HCT116 (cell line): Measurements from ENCODE around the gene ADARB2. TPM values are rescaled to one million over a fixed set of nuclear protein-coding genes. Genes with fewer than 3 reads are reported as not detected.

Experiments
- ATAC-seq: fragments of 200-7000 bp; cut with Tn5 transposase; 2 replicates; pipeline ENCODE4 v1.9.1; 2020; ENCODE audit warnings: mild to moderate bottlenecking, moderate library complexity
- BruUV-seq: library from RNA; stranded (reverse); fragments of 400-500 nt; replicated peaks from 2 replicates; lab custom pipeline; 2021; lab: Mats Ljungman, UMichigan
- CTCF ChIA-PET: fragments of 300-600 bp; sonication (Branson Sonifier 250); formaldehyde crosslinking; loops from one replicate; lab custom pipeline; 2021; ENCODE audit warnings: antibody characterized with exemption; lab: Charles Lee
- POLR2A ChIA-PET: fragments of 300-600, 350-600 bp; sonication (Branson Sonifier 250); formaldehyde crosslinking; loops from one replicate; lab custom pipeline; 2021; ENCODE audit warnings: antibody characterized with exemption; lab: Charles Lee
- RAD21 ChIA-PET, 2 experiments: fragments of 300-600 bp; sonication (Branson Sonifier 250); formaldehyde crosslinking; loops; one replicate each; lab custom pipeline; 2023; ENCODE audit warnings: low total read pairs in 2 of 2; ENCODE audit not compliant: uncharacterized antibody in 2 of 2, unreplicated experiment in 2 of 2, low non-redundant PET in 1 of 2; lab: Charles Lee
- DNase-seq: peaks from one replicate; pipeline ENCODE4 v3.0.0-alpha.2; 2010; ENCODE audit warnings: low read depth, low spot score
- H2AFZ ChIP-seq: fragments of 200-600 bp; shearing (Covaris generic), sonication (generic); 2 replicates; pipeline ENCODE4 v1.6.1; 2017; ENCODE audit warnings: low read depth, mixed run types, mixed read lengths, antibody characterized with exemption, low read length; ENCODE audit not compliant: poor library complexity, severe bottlenecking
- H3K27ac ChIP-seq: 2 replicates; pipeline ENCODE4 v1.5.1; 2012; ENCODE audit warnings: low read depth, low read length
- H3K27me3 ChIP-seq: fragments of 200-600 bp; sonication (generic); 2 replicates; pipeline ENCODE4 v1.6.1; 2016; ENCODE audit warnings: mixed run types, low read length, mixed read lengths; ENCODE audit not compliant: insufficient read depth
- H3K36me3 ChIP-seq, 2 experiments: fragments of 200-500 bp in 1 of 2; fragments of 200-600 bp in 1 of 2; sonication (Bioruptor generic) in 1 of 2; sonication (generic) in 1 of 2; 2 replicates each; pipeline versions ENCODE4 v1.5.1 to v1.6.1; 2014 to 2016; ENCODE audit warnings: low read length in 2 of 2, inconsistent platforms in 1 of 2, mixed read lengths in 1 of 2, mixed run types in 1 of 2; ENCODE audit not compliant: insufficient read depth in 2 of 2, control insufficient read depth in 1 of 2
- H3K4me1 ChIP-seq, 2 experiments: fragments of 200-600 bp in 1 of 2; sonication (generic) in 1 of 2; 2 replicates each; pipeline versions ENCODE4 v1.5.1 to v1.6.1; 2012 to 2017; ENCODE audit warnings: low read length in 2 of 2, inconsistent platforms in 1 of 2, mild to moderate bottlenecking in 1 of 2, mixed read lengths in 1 of 2, mixed run types in 1 of 2, moderate library complexity in 1 of 2; ENCODE audit not compliant: insufficient read depth in 2 of 2, control insufficient read depth in 1 of 2
- H3K4me2 ChIP-seq: fragments of 200-600 bp; sonication (generic); 2 replicates; pipeline ENCODE4 v1.6.1; 2017; ENCODE audit warnings: mixed run types, low read length, mixed read lengths
- H3K4me3 ChIP-seq, 2 experiments: fragments of 200-600 bp in 1 of 2; sonication (generic) in 1 of 2; replicated peaks in 1 of 2; 2 replicates each; pipeline ENCODE4 v1.5.1; 2011 to 2016; ENCODE audit warnings: low read length in 2 of 2, control low read depth in 1 of 2, low read depth in 1 of 2, mild to moderate bottlenecking in 1 of 2, mixed read lengths in 1 of 2, mixed run types in 1 of 2
- H3K79me2 ChIP-seq: fragments of 200-600 bp; sonication (generic); 2 replicates; pipeline ENCODE4 v1.6.1; 2017; ENCODE audit warnings: mild to moderate bottlenecking, mixed run types, low read length, moderate library complexity, mixed read lengths; ENCODE audit not compliant: insufficient read depth
- H3K9ac ChIP-seq: fragments of 200-600 bp; sonication (generic); 2 replicates; pipeline ENCODE4 v1.6.1; 2016; ENCODE audit warnings: low read length, mixed read lengths
- H3K9me2 ChIP-seq: fragments of 200-600 bp; sonication (generic), shearing (Covaris generic); 2 replicates; pipeline ENCODE4 v1.6.1; 2017; ENCODE audit warnings: mixed run types, mild to moderate bottlenecking, moderate library complexity; ENCODE audit not compliant: insufficient read depth
- H3K9me3 ChIP-seq, 2 experiments: fragments of 200-500 bp in 1 of 2; fragments of 200-600 bp in 1 of 2; sonication (Bioruptor generic) in 1 of 2; sonication (generic) in 1 of 2; 2 replicates each; pipeline ENCODE4 v1.6.1; 2014 to 2017; ENCODE audit warnings: low read length in 2 of 2, mixed read lengths in 2 of 2, inconsistent platforms in 1 of 2, low read depth in 1 of 2, mild to moderate bottlenecking in 1 of 2, mixed run types in 1 of 2, moderate library complexity in 1 of 2; ENCODE audit not compliant: control insufficient read depth in 1 of 2, insufficient read depth in 1 of 2
- H4K20me1 ChIP-seq: fragments of 200-600 bp; sonication (generic), shearing (Covaris generic); 2 replicates; pipeline ENCODE4 v1.6.1; 2017; ENCODE audit warnings: mixed run types, mild to moderate bottlenecking, moderate library complexity; ENCODE audit not compliant: insufficient read depth
- EZH2 ChIP-seq: fragments of 200-600 bp; sonication (generic); IDR thresholded peaks from 2 replicates; pipeline ENCODE4 v1.6.1; 2017; ENCODE audit warnings: antibody characterized with exemption, mixed run types
- FOSL1 ChIP-seq: IDR thresholded peaks from 2 replicates; pipeline ENCODE4 v1.6.1; 2012; ENCODE audit warnings: low read depth
- JUND ChIP-seq: IDR thresholded peaks from 2 replicates; pipeline ENCODE4 v1.6.1; 2012
- MAX ChIP-seq: IDR thresholded peaks from 2 replicates; pipeline ENCODE4 v1.6.1; 2012
- SP1 ChIP-seq: IDR thresholded peaks from 2 replicates; pipeline ENCODE4 v1.6.1; 2012; ENCODE audit warnings: low read depth
- TCF7L2 ChIP-seq: IDR thresholded peaks from 2 replicates; pipeline ENCODE4 v1.7.0; 2011; ENCODE audit warnings: borderline replicate concordance, inconsistent platforms; ENCODE audit not compliant: insufficient read depth, insufficient read length; ENCODE audit errors: extremely low read depth
- intact Hi-C: fragments of 100-400 bp; cut with micrococcal nuclease; formaldehyde crosslinking; loops from 2 replicates; pipeline ENCODE4 v1.10.0; 2022
- total RNA-seq: library from RNA; stranded (reverse); gene quantifications from one replicate; pipeline ENCODE4 v1.2.1, GENCODE V29; 2021; ENCODE audit not compliant: unreplicated experiment

Gene ADARB2
- total RNA-seq, 1 experiment from 2014 or later = not detected

- no peaks in the 10 kb centered on the region for H3K9me2 ChIP-seq
- H4K20me1 ChIP-seq = no peaks in the 10 kb centered on the region
- TF ChIP-seq EZH2 = no peak
- no peak for DNase-seq
- H3K27ac ChIP-seq = no peak overlapping the region
- H2AFZ ChIP-seq = no peak overlapping the region
- H3K27me3 ChIP-seq = peaks cover 18% of the 10 kb centered on the region; the same call in 1 of the 2 replicates
- BruUV-seq = no TSS peak
- POLR2A ChIA-PET = no interaction called here
- intact Hi-C loops = no loop called here
- RAD21 ChIA-PET = no interaction called here
- no peak overlapping the region for H3K4me2 ChIP-seq
- H3K9me3 ChIP-seq = 0 out of 4 replicates have a peak, but pooled peaks cover 0 to 1% of the 10 kb centered on the region in 2 experiments
- ATAC-seq = no peak
- H3K4me3 ChIP-seq = no peak overlapping the region
- H3K36me3 ChIP-seq = no peaks in the 10 kb centered on the region
- no peaks in the 10 kb centered on the region for H3K4me1 ChIP-seq
- no peaks in the 10 kb centered on the region for H3K79me2 ChIP-seq
- CTCF ChIA-PET = no interaction called here
- no peak overlapping the region for H3K9ac ChIP-seq
Observed at GRCh38 chr10:1425879-1426278, 311.4 kb downstream of the ADARB2 start.

- RAD21 ChIA-PET = no interaction called here
- BruUV-seq = no TSS peak
- intact Hi-C loops = no loop called here
Observed at GRCh38 chr10:1424648-1425047, 312.7 kb downstream of the ADARB2 start.

More at GRCh38 chr10:1424648-1425047, 312.7 kb downstream of the ADARB2 start:
- Histone ChIP-seq H3K4me2 (no peak overlapping the region), H4K20me1 (no peaks in the 10 kb centered on the region), H3K27me3 (peaks cover 19% of the 10 kb centered on the region; the same call in 1 of the 2 replicates), H3K9me2 (no peaks in the 10 kb centered on the region), H3K9ac (no peak overlapping the region), H3K4me1 (no peaks in the 10 kb centered on the region), H3K79me2 (no peaks in the 10 kb centered on the region), H3K36me3 (no peaks in the 10 kb centered on the region), H3K4me3 (no peak overlapping the region), H2AFZ (no peak overlapping the region), H3K9me3 (no peaks in the 10 kb centered on the region), H3K27ac (no peak overlapping the region)
- TF ChIP-seq FOSL1 (no peak), SP1 (no peak), EZH2 (no peak), MAX (no peak), TCF7L2 (no peak), JUND (no peak)
- CTCF ChIA-PET = no interaction called here
- DNase-seq (no peak), ATAC-seq (no peak)
- POLR2A ChIA-PET = no interaction called here
